Measurements from ENCODE around the gene FAM110D. TPM values are rescaled to one million over a fixed set of nuclear protein-coding genes. Genes with fewer than 3 reads are reported as not detected.

Gene FAM110D
- total and polyA plus RNA-seq, 10 of the 15 experiments (the other 5 are each of a cell fraction or from before 2014, with no cell fraction given) = 0.06 TPM; not detected in 9

DNA sequence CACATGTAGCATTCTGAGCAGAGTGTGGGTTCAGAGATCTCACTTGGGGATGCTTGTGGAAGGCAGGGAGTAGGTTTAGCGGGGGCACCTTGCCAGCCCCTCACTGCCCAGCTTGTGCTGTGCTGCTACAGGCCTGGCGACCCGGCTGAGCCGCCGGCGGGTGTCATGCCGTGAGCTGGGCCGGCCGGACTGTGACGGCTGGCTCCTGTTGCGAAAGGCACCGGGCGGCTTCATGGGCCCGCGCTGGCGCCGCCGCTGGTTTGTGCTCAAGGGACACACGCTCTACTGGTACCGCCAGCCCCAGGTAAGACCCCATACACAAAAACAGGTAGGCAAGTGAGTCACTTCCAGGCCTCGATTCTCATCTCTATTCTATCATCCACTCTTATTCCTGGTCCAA lies 26.0 kb downstream of the FAM110D start:
- no peak overlapping the region for H2AFZ ChIP-seq (ENCODE audit: control insufficient read depth, low read depth, low read length)
- 90% methylated on average over 21 of the region's 21 CpGs for WGBS (ENCODE audit: insufficient coverage, insufficient replicate concordance, low lambda C conversion rate, missing lambda C conversion rate)
- no peaks in the 10 kb centered on the region for H3K79me2 ChIP-seq (ENCODE audit: control insufficient read depth, insufficient read depth, low read length)
- RAD21 ChIA-PET (ENCODE audit: unreplicated experiment) = interaction anchor here (0.6 kb wide), 1 partner anchor 42 kb away, joined by 5 read pairs; no protein-coding TSS in a partner anchor
- no peaks in the 10 kb centered on the region for H3K36me3 ChIP-seq (ENCODE audit: control insufficient read depth in 2 of 2, insufficient read depth in 2 of 2, low read length in 1 of 2)
- SMC1A ChIA-PET (ENCODE audit: uncharacterized antibody, unreplicated experiment) = no interaction called here
- in situ Hi-C loops (cut with MboI) = no loop called here
- no peaks in the 10 kb centered on the region for H3K9me3 ChIP-seq (replicated peaks; ENCODE audit: control insufficient read depth, insufficient read depth, low read length)
- no peak overlapping the region for H3K4me2 ChIP-seq (ENCODE audit: control insufficient read depth, insufficient read depth)
- intact Hi-C loops (cut with micrococcal nuclease; ENCODE audit: unreplicated experiment) = no loop called here
- no peaks in the 10 kb centered on the region for H3K27me3 ChIP-seq (replicated peaks in 1 of 2; ENCODE audit: control insufficient read depth in 2 of 2, insufficient read depth in 2 of 2, low read length in 1 of 2)
- POLR2A ChIA-PET = no interaction called here
- TF ChIP-seq ZNF274 (IDR thresholded peaks at IDR 0.05; ENCODE audit: insufficient read depth, insufficient read length) = no peak
- TF ChIP-seq MYB (IDR thresholded peaks at IDR 0.05; ENCODE audit: borderline replicate concordance, low read depth, low read length) = no peak
- no peak for TF ChIP-seq BMI1 (IDR thresholded peaks at IDR 0.05; ENCODE audit: borderline replicate concordance)
- TF ChIP-seq, protein P1, sequence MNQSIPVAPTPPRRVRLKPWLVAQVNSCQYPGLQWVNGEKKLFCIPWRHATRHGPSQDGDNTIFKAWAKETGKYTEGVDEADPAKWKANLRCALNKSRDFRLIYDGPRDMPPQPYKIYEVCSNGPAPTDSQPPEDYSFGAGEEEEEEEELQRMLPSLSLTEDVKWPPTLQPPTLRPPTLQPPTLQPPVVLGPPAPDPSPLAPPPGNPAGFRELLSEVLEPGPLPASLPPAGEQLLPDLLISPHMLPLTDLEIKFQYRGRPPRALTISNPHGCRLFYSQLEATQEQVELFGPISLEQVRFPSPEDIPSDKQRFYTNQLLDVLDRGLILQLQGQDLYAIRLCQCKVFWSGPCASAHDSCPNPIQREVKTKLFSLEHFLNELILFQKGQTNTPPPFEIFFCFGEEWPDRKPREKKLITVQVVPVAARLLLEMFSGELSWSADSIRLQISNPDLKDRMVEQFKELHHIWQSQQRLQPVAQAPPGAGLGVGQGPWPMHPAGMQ (IDR thresholded peaks at IDR 0.05; ENCODE audit: borderline replicate concordance) = no peak
- no peak for FAIRE-seq
- BruUV-seq (replicated peaks) = no TSS peak
- no peak overlapping the region for H3K9ac ChIP-seq (ENCODE audit: control insufficient read depth, insufficient read depth, low read length)
- no peak overlapping the region for H3K4me3 ChIP-seq
- H3K27ac ChIP-seq (ENCODE audit: control insufficient read depth, insufficient read depth) = no peak overlapping the region
- no peaks in the 10 kb centered on the region for H4K20me1 ChIP-seq (ENCODE audit: control insufficient read depth, insufficient read depth)
- CTCF ChIA-PET = no interaction called here
- DNase-seq (ENCODE audit: low read depth, low spot score) = no peak
- peaks cover 6% of the 10 kb centered on the region for H3K4me1 ChIP-seq (ENCODE audit: control insufficient read depth, insufficient read depth, low read length)
- no peak for ATAC-seq

DNA sequence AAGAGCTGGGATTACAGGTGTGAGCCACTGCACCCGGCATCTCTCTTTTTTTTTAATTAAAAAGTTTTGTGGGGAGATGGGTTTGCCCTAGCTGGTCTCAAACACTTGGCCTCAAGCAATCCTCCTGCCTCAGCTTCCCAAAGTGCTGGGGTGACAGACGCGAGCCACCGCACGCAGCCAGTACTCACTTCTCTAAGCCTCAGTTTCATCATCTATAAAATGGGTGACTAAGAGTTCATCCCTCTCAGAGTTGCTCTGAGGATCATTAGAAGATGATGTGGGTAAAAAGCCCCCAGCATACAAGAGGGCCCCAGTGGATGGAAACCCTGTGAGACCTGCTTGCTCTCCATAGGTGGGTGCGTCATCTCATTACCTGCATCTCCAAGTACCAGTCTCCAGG lies 29.0 kb downstream of the FAM110D start:
- in situ Hi-C loops (cut with MboI) = no loop called here
- POLR2A ChIA-PET = no interaction called here
- RAD21 ChIA-PET (ENCODE audit: unreplicated experiment) = no interaction called here
- TF ChIP-seq STAT1 (conservative IDR thresholded peaks at IDR 0.05) (no peak), RBBP5 (conservative IDR thresholded peaks at IDR 0.05) (no peak), CBX5 (IDR thresholded peaks at IDR 0.05; ENCODE audit: low read depth) (no peak), POU2F2 (IDR thresholded peaks at IDR 0.05; ENCODE audit: borderline replicate concordance, low read depth, low read length) (no peak), POLR2AphosphoS2 (IDR thresholded peaks at IDR 0.05; ENCODE audit: low read depth, low read length) (no peak), MTA2 (IDR thresholded peaks at IDR 0.05; ENCODE audit: low read depth) (no peak)
- TF ChIP-seq, protein P2, sequence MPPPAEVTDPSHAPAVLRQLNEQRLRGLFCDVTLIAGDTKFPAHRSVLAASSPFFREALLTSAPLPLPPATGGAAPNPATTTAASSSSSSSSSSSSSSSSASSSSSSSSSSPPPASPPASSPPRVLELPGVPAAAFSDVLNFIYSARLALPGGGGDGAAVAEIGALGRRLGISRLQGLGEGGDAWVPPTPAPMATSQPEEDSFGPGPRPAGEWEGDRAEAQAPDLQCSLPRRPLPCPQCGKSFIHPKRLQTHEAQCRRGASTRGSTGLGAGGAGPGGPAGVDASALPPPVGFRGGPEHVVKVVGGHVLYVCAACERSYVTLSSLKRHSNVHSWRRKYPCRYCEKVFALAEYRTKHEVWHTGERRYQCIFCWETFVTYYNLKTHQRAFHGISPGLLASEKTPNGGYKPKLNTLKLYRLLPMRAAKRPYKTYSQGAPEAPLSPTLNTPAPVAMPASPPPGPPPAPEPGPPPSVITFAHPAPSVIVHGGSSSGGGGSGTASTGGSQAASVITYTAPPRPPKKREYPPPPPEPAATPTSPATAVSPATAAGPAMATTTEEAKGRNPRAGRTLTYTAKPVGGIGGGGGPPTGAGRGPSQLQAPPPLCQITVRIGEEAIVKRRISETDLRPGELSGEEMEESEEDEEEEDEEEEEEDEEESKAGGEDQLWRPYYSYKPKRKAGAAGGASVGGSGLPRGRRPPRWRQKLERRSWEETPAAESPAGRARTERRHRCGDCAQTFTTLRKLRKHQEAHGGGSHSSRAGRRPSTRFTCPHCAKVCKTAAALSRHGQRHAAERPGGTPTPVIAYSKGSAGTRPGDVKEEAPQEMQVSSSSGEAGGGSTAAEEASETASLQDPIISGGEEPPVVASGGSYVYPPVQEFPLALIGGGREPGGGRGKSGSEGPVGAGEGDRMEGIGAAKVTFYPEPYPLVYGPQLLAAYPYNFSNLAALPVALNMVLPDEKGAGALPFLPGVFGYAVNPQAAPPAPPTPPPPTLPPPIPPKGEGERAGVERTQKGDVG (CRISPR knock-in tag; IDR thresholded peaks at IDR 0.05) = no peak
- TF ChIP-seq, protein P3, sequence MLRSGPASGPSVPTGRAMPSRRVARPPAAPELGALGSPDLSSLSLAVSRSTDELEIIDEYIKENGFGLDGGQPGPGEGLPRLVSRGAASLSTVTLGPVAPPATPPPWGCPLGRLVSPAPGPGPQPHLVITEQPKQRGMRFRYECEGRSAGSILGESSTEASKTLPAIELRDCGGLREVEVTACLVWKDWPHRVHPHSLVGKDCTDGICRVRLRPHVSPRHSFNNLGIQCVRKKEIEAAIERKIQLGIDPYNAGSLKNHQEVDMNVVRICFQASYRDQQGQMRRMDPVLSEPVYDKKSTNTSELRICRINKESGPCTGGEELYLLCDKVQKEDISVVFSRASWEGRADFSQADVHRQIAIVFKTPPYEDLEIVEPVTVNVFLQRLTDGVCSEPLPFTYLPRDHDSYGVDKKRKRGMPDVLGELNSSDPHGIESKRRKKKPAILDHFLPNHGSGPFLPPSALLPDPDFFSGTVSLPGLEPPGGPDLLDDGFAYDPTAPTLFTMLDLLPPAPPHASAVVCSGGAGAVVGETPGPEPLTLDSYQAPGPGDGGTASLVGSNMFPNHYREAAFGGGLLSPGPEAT (IDR thresholded peaks at IDR 0.05; ENCODE audit: low read depth) = no peak

More for the DNA sequence above, 29.0 kb downstream of the FAM110D start:
- H3K4me1 ChIP-seq (ENCODE audit: control insufficient read depth, insufficient read depth, low read length) = no peaks in the 10 kb centered on the region
- H4K20me1 ChIP-seq (ENCODE audit: control insufficient read depth, insufficient read depth) = no peaks in the 10 kb centered on the region
- H3K27ac ChIP-seq (ENCODE audit: control insufficient read depth, insufficient read depth) = no peak overlapping the region
- no peak overlapping the region for H3K4me3 ChIP-seq
- H3K9me3 ChIP-seq (replicated peaks; ENCODE audit: control insufficient read depth, insufficient read depth, low read length) = no peaks in the 10 kb centered on the region
- DNase-seq (ENCODE audit: low read depth, low spot score) (no peak), FAIRE-seq (no peak), ATAC-seq (no peak)
- no peaks in the 10 kb centered on the region for H3K27me3 ChIP-seq (replicated peaks in 1 of 2; ENCODE audit: control insufficient read depth in 2 of 2, insufficient read depth in 2 of 2, low read length in 1 of 2)
- intact Hi-C loops (cut with micrococcal nuclease; ENCODE audit: unreplicated experiment) = no loop called here
- BruUV-seq (replicated peaks) = no TSS peak
- H3K9ac ChIP-seq (ENCODE audit: control insufficient read depth, insufficient read depth, low read length) = no peak overlapping the region
- ChIA-PET SMC1A (ENCODE audit: uncharacterized antibody, unreplicated experiment) (no interaction called here), CTCF (no interaction called here)
- H3K79me2 ChIP-seq (ENCODE audit: control insufficient read depth, insufficient read depth, low read length) = no peaks in the 10 kb centered on the region
- 93% methylated on average over 6 of the region's 6 CpGs for WGBS (ENCODE audit: insufficient coverage, insufficient replicate concordance, low lambda C conversion rate, missing lambda C conversion rate)
- no peak overlapping the region for H3K4me2 ChIP-seq (ENCODE audit: control insufficient read depth, insufficient read depth)
- H3K36me3 ChIP-seq (ENCODE audit: control insufficient read depth in 2 of 2, insufficient read depth in 2 of 2, low read length in 1 of 2) = no peaks in the 10 kb centered on the region
- H2AFZ ChIP-seq (ENCODE audit: control insufficient read depth, low read depth, low read length) = no peak overlapping the region
